NCI-H69 (cell line): ENCODE data around the gene CCDC92.

Experiments used
- DNase-seq: peaks from one replicate; lab custom pipeline; 2025; lab: John Stamatoyannopoulos, UW

The CCDC92 gene

GRCh38 chr12:123976227-123976826 is 3.7 kb upstream of the CCDC92 start:
- DNase-seq: no peak

- DNase-seq: peak; percentile 76
These were observed 1.1 kb upstream of the CCDC92 start for GRCh38 chr12:123973552-123974341.

- DNase-seq: peak; percentile 81
These were observed 718 bp downstream of the CCDC92 start for GRCh38 chr12:123971770-123972456.

- DNase-seq: no peak
These were observed 1.2 kb downstream of the CCDC92 start for GRCh38 chr12:123971449-123971769.

- no peak for DNase-seq
These were observed 5.5 kb downstream of the CCDC92 start for GRCh38 chr12:123967121-123967586.

GRCh38 chr12:123966596-123966995 is 6.0 kb downstream of the CCDC92 start:
- DNase-seq: no peak

- DNase-seq: no peak
These were observed 7.2 kb downstream of the CCDC92 start for GRCh38 chr12:123965382-123965781.

GRCh38 chr12:123963821-123964220 is 8.8 kb downstream of the CCDC92 start:
- no peak for DNase-seq

- peak; percentile 11 for DNase-seq
These were observed 10.1 kb downstream of the CCDC92 start for GRCh38 chr12:123962513-123962912.

GRCh38 chr12:123961585-123962345 is 10.9 kb downstream of the CCDC92 start:
- peak; percentile 30 for DNase-seq

GRCh38 chr12:123960856-123961255 is 11.8 kb downstream of the CCDC92 start:
- peak; percentile 75 for DNase-seq

GRCh38 chr12:123960029-123960735 is 12.4 kb downstream of the CCDC92 start:
- peak; percentile 14 for DNase-seq

- no peak for DNase-seq
These were observed 13.8 kb downstream of the CCDC92 start for GRCh38 chr12:123958876-123959275.

- no peak for DNase-seq
These were observed 14.2 kb downstream of the CCDC92 start for GRCh38 chr12:123958462-123958861.

GRCh38 chr12:123957196-123957595 is 15.4 kb downstream of the CCDC92 start:
- no peak for DNase-seq

GRCh38 chr12:123956249-123956648 is 16.4 kb downstream of the CCDC92 start:
- no peak for DNase-seq

GRCh38 chr12:123954647-123955350 is 17.8 kb downstream of the CCDC92 start:
- DNase-seq: no peak

- no peak for DNase-seq
These were observed 20.6 kb downstream of the CCDC92 start for GRCh38 chr12:123952037-123952436.

- DNase-seq: no peak
These were observed 21.2 kb downstream of the CCDC92 start for GRCh38 chr12:123951467-123951866.

- DNase-seq: no peak
These were observed 21.9 kb downstream of the CCDC92 start for GRCh38 chr12:123950476-123951349.
